Measurements from ENCODE around the gene RPS14. TPM values are rescaled to one million over a fixed set of nuclear protein-coding genes. Genes with fewer than 3 reads are reported as not detected.
A peak's percentile ranks its signal among the peaks of the same experiment; 100 is the strongest.

Gene RPS14
- total RNA-seq, result 2,567 and 2,587 TPM in 2 replicates

DNA sequence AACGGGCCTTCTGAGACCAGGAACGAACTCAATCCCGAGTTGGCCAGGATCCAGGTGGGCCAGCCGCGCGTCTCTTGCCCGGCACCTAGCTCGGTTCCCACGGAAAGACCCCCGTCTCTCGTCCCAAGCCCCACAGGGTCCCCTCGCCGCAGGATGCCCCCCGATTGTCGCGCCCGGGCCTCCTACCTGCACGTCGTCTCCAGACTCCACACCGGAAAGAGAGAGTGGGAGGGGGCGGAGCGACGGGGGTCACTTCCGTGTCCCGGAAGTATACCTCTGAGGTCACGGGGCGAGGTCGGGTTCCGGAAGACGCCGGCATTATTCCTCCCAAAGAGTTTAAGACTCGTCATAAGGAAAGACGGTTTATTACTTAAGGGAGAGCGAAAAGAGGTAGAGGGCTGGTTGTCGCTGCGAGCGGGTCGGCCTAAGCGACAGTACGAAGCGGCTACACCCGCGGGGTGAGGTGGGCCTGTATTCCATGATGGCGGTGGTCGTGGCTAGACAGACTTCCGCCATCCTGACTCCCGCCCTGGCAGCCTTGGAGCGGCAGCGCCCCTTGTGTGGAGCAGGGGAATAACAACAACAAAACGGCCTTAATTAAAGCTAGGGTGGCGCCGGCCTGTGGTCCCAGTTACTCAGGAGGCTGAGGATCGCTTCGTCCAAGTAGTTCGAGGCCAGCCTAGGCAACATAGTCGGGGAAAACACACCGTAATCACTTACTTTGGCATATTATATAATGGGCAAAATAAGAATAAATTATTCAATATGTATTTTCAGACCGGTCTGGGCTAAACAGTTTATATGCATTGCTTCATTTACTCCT lies at the start of gene RPS14:
RPS14 (minus strand) TSS at position 223 of the 823 bp plus-strand sequence. CDS start 2,006 bp downstream, outside the sequence.
- Mint-ChIP-seq H3K4me1 (peaks cover 24% of the 10 kb centered on the region), H3K4me3 (peak within 1 kb of the TSS; percentile 93)
- intact Hi-C loops (cut with micrococcal nuclease), result loop anchor here (1.0 to 10.0 kb wide), 6 partner anchors 10 to 703 kb away; partner anchors contain the start of genes HMGXB3, RBM22, TCOF1 and TIGD6

DNA sequence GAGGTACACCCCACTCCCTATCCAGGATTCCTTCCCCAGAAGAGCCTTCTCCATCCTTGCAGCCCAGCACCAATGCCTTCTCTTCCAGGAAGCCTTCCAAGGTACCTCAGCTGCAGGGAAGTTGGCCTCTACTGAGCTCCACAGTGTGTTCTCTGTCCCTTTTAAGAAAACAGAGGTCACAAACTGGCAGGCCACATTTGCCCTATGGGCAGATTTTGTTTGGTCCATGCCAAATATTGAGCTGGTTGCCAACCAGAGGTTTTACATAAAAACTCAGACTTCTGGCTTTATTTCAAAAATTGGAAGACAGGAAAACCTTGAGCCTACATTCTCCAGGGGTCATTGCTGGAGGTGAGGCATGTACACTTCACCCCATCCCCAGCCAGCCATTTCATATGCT lies 49.4 kb upstream of the RPS14 start:
- no peak overlapping the region for H3K4me3 Mint-ChIP-seq
- H3K4me1 Mint-ChIP-seq, result no peaks in the 10 kb centered on the region

More for the DNA sequence above, at the start of gene RPS14:
- Mint-ChIP-seq H3K27me3 (no peaks in the 10 kb centered on the region), H3K9me3 (no peaks in the 10 kb centered on the region), H3K27ac (peak within 1 kb of the TSS; percentile 97), H3K36me3 (ENCODE audit: low read depth) (peaks cover 49% of the 10 kb centered on the region)
- DNase-seq, result peak; percentile 98

DNA sequence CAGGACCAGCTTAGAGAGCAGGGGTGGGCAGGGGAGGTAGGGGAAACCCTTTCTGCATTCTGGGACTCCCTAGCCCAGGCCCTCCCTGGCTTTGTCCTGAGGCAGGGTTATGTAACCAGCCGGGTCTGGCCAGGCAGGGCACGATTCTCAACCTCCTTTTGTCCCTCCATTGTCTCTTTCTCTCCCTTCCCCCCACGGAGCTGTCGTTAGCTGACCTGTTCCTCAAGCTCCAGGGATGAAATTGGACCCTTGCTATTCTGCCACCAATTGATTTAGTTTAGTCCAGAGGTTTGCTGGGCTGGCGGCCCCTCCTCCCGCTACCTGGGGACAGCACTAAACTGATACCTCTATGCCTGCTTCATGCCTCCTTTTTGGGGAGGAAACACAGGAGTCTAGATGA lies 49.0 kb upstream of the RPS14 start:
- Mint-ChIP-seq H3K9me3 (no peaks in the 10 kb centered on the region), H3K27me3 (peaks cover 3% of the 10 kb centered on the region), H3K4me3 (no peak overlapping the region), H3K4me1 (no peaks in the 10 kb centered on the region), H3K27ac (no peak overlapping the region), H3K36me3 (ENCODE audit: low read depth) (no peaks in the 10 kb centered on the region)
- intact Hi-C loops (cut with micrococcal nuclease), result no loop called here
- no peak for DNase-seq

More for the DNA sequence above, 49.4 kb upstream of the RPS14 start:
- Mint-ChIP-seq H3K27ac (no peak overlapping the region), H3K9me3 (no peaks in the 10 kb centered on the region), H3K27me3 (peaks cover 3% of the 10 kb centered on the region), H3K36me3 (ENCODE audit: low read depth) (no peaks in the 10 kb centered on the region)
- no peak for DNase-seq
- intact Hi-C loops (cut with micrococcal nuclease), result no loop called here

DNA sequence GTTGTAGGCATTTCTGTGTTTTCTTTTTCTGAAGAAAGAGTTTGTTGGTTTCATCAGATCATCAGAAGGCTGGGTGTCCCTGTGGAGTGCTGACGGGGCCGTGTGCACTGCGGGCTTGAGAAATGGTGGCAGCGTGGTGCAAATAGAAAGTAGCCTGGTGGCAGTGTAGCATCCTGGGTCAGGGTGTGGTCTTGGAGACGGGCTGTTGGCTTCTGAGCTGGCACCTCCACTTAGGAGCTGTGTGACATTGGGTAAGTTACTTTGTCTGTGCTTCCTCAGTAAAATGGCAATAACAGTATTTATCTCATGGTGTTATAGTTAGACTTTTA lies 48.4 kb upstream of the RPS14 start:
- Mint-ChIP-seq H3K36me3 (ENCODE audit: low read depth) (no peaks in the 10 kb centered on the region), H3K4me3 (no peak overlapping the region), H3K9me3 (no peaks in the 10 kb centered on the region), H3K27ac (no peak overlapping the region), H3K4me1 (no peaks in the 10 kb centered on the region), H3K27me3 (peaks cover 3% of the 10 kb centered on the region)
- intact Hi-C loops (cut with micrococcal nuclease), result no loop called here
- no peak for DNase-seq

DNA sequence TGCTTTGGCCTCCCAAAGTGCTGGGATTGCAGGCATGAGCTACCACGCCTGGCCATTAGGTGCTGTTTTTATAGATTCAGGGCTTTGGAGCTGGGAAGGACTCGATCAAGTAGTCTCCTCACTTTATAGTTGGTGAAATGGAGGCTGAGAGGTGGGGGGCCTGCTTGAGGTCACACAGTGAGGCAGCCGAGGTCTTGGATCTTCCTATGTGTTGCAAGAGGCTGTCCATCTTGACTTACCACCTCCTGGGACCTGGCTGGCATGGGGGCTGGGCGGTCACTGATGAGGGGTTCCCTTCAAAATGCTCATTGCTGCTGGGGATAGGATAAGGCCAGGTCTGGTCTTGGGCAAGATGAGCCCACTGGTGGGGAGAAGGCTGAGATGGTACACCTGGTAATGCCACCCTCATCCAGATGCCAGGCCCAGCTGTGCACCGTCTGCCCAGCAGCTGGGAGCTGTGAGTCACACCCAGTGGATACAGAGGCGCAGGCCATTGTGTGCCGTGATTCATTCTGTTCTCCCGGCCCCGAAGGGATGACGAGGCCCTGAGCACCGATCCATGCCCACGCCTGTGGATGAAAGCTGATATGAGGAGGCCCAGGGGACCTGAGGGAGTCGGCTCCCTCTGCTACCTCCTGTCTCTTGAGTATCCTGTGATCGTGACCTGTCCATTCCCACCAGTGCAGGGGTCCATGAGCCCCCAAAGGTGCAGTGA lies 47.9 kb upstream of the RPS14 start:
- Mint-ChIP-seq H3K4me1 (no peaks in the 10 kb centered on the region), H3K36me3 (ENCODE audit: low read depth) (no peaks in the 10 kb centered on the region), H3K27me3 (peaks cover 3% of the 10 kb centered on the region), H3K9me3 (no peaks in the 10 kb centered on the region), H3K27ac (no peak overlapping the region), H3K4me3 (no peak overlapping the region)
- DNase-seq, result no peak
- intact Hi-C loops (cut with micrococcal nuclease), result no loop called here

DNA sequence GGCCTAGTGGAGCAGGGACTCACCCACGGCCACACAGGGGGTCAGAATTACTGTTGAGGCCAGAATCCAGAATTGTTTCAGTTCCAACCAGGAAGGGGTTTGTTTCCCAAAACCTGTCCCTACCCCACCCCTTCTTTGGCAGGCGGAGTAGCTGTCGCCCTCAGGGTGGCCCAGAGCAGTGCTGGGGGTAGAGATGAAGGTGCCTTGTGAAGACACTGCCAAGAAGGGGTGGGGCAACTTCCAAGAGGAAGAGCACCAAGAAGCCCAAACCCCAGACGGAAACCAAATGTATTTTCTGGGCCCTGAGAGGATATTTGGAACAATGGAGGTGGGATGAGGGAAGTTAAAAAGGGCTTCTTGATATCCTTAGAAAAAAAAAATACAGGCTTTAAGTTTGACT lies 47.0 kb upstream of the RPS14 start:
- no peaks in the 10 kb centered on the region for H3K4me1 Mint-ChIP-seq
- intact Hi-C loops (cut with micrococcal nuclease), result no loop called here
- no peaks in the 10 kb centered on the region for H3K36me3 Mint-ChIP-seq (ENCODE audit: low read depth)
- no peak for DNase-seq
- no peak overlapping the region for H3K4me3 Mint-ChIP-seq
- no peaks in the 10 kb centered on the region for H3K9me3 Mint-ChIP-seq
- no peak overlapping the region for H3K27ac Mint-ChIP-seq
- H3K27me3 Mint-ChIP-seq, result no peaks in the 10 kb centered on the region

DNA sequence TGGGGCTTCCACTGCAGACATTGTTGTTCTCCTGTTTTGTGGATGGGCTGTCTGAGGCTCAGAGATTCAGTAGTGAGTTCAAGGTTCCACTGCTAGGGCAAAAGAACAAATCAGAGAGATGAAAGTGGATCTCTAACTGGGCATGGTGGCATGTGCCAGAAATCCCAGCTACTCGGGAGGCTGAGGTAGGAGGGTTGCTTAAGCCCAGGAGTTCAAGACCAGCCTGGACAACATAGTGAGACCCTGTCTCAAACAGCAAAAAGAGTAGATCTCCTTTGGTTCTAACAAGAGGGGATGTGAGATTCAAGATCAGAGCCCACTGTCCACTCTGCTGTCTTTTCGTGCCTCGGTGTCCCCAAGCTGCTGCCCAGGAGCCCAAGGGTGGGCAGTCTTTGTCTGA lies 46.6 kb upstream of the RPS14 start:
- DNase-seq, result no peak
- Mint-ChIP-seq H3K9me3 (no peaks in the 10 kb centered on the region), H3K4me1 (no peaks in the 10 kb centered on the region), H3K36me3 (ENCODE audit: low read depth) (no peaks in the 10 kb centered on the region), H3K4me3 (no peak overlapping the region), H3K27me3 (no peaks in the 10 kb centered on the region), H3K27ac (no peak overlapping the region)
- intact Hi-C loops (cut with micrococcal nuclease), result no loop called here

DNA sequence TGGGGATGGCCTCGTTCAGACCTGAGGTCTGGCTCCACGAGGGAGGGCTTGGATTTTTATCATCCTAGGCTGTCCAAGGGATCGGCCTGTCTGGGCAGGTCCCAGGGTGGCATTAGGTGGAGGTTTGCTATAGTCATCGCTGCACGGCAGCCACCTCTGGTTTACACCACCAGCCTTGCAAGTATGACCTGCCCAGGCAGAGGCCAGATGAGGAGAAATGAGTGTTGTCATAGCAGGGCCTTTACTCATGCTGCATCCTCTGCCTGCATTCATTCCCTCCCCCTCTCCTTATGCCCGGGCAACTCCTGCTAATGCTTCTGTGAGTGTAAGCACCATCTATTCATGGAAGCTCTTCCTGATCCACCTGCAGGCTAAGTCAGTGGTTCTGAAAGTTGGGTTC lies 43.1 kb upstream of the RPS14 start:
- intact Hi-C loops (cut with micrococcal nuclease), result no loop called here
- Mint-ChIP-seq H3K27me3 (peaks cover 2% of the 10 kb centered on the region), H3K27ac (no peak overlapping the region), H3K9me3 (no peaks in the 10 kb centered on the region), H3K4me1 (no peaks in the 10 kb centered on the region), H3K4me3 (no peak overlapping the region), H3K36me3 (ENCODE audit: low read depth) (no peaks in the 10 kb centered on the region)
- no peak for DNase-seq

DNA sequence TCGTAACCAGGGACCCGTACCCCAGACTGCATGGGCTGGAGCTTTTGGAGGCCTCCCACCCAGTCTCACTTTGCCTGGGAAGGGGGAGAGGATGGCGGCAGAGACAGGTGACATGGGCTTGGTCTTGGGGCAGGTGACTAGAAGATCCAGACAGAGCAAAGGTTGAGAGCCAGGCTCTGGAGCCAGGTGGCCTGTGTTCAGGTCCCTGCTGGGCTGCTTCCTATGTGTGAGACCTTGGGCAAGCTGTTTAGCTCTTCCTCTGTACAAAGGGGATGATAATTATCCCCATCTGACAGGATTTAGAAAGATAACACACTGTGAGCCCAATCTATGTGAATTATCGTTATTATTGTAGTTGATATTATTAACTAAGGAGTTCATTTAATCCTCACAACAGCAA lies 42.3 kb upstream of the RPS14 start:
- H3K27ac Mint-ChIP-seq, result no peak overlapping the region
- no peaks in the 10 kb centered on the region for H3K9me3 Mint-ChIP-seq
- no peak overlapping the region for H3K4me3 Mint-ChIP-seq
- intact Hi-C loops (cut with micrococcal nuclease), result no loop called here
- peaks cover 9% of the 10 kb centered on the region for H3K27me3 Mint-ChIP-seq
- no peak for DNase-seq
- no peaks in the 10 kb centered on the region for H3K36me3 Mint-ChIP-seq (ENCODE audit: low read depth)
- peaks cover 5% of the 10 kb centered on the region for H3K4me1 Mint-ChIP-seq

DNA sequence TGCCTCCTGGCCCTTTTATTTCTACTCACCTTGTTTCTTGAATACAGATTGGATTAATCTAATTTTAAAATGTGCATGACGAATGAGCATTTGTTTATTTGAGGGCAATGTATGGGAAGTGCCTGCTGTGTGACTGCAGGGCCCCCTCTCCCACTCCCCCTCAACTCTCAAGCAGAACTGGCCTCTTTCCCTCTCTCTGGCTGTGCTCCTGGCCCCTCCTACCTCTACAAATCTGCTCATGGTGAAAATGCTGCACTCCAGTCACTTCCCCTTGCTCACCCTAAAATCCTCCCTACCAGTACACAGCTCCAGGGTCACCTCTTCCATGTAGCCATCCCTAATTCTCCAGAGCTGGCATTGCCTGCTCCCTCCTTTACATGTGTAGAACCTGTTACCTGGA lies 41.2 kb upstream of the RPS14 start:
- no peak overlapping the region for H3K27ac Mint-ChIP-seq
- no peak overlapping the region for H3K4me3 Mint-ChIP-seq
- no peaks in the 10 kb centered on the region for H3K36me3 Mint-ChIP-seq (ENCODE audit: low read depth)
- peaks cover 5% of the 10 kb centered on the region for H3K4me1 Mint-ChIP-seq
- intact Hi-C loops (cut with micrococcal nuclease), result no loop called here
- no peaks in the 10 kb centered on the region for H3K9me3 Mint-ChIP-seq
- DNase-seq, result no peak
- H3K27me3 Mint-ChIP-seq, result peaks cover 9% of the 10 kb centered on the region

DNA sequence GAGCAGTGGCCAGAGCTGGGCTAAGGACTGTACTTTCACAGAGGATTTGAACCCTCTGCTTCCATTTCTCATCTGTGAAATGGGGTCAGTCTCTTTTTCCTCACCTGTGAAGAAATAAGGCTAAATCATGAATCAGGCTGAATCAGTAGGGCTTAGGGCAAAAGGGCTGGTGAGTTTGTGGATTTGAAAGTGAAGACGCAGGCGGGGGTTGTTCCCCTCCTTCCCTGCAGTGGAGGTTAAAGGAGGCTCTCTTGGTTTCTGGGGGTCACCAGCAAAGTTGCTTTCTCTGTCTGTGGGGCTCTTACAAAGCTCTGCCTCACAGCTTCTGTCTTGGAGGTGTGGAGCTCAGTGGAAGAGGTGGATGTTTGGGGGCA lies 40.7 kb upstream of the RPS14 start:
- H3K36me3 Mint-ChIP-seq (ENCODE audit: low read depth), result no peaks in the 10 kb centered on the region
- no peaks in the 10 kb centered on the region for H3K9me3 Mint-ChIP-seq
- H3K27ac Mint-ChIP-seq, result no peak overlapping the region
- peaks cover 5% of the 10 kb centered on the region for H3K4me1 Mint-ChIP-seq
- no peak overlapping the region for H3K4me3 Mint-ChIP-seq
- intact Hi-C loops (cut with micrococcal nuclease), result no loop called here
- H3K27me3 Mint-ChIP-seq, result peaks cover 9% of the 10 kb centered on the region
- DNase-seq, result no peak

DNA sequence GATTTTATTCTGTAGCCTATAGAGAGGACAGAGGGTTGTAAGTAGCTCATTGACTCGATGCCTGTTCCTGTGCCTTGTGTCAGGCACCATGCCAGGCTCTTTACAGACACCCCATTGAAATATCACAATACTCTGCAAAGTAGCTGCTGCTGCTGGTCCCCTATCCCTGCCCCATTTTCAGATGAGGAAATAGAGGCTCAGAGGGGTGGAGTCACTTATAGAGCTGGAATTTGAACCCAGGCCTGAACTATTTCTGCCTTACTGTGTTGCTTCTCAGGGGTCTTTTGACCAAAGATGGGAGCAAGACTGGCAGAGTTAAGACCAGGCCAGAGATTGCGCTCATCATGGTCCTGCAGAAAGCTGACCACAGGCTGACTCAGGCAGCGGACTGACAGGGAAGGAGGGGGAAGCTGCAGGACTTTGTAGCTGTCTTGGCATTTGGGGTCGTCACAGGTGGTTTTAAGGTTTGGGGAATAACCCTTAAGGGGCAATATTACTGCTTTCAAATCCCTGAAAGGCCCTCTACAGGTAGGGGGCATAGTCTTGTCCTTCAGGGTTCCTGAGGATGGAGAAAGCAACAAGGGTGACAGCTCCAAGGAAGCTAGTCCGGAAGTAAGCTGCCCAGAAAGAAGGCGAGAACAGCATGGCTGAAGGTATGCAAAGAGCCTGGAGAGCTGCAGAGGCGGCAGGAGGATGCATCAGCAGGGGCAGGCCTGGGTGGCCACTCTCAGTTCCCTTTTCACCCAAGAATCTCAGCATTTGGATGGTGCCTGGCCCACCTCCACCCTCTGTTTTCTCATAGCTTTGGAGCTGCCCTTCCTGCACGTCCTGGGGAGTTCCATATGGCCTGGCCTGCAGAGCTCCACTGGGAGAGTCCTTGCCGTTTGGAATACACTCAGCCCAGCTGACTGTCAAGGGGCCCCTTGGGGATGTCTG lies 40.1 kb upstream of the RPS14 start:
- DNase-seq, result no peak
- intact Hi-C loops (cut with micrococcal nuclease), result no loop called here
- Mint-ChIP-seq H3K4me1 (peaks cover 5% of the 10 kb centered on the region), H3K27ac (no peak overlapping the region), H3K27me3 (peaks cover 15% of the 10 kb centered on the region), H3K36me3 (ENCODE audit: low read depth) (no peaks in the 10 kb centered on the region), H3K4me3 (no peak overlapping the region), H3K9me3 (no peaks in the 10 kb centered on the region)

DNA sequence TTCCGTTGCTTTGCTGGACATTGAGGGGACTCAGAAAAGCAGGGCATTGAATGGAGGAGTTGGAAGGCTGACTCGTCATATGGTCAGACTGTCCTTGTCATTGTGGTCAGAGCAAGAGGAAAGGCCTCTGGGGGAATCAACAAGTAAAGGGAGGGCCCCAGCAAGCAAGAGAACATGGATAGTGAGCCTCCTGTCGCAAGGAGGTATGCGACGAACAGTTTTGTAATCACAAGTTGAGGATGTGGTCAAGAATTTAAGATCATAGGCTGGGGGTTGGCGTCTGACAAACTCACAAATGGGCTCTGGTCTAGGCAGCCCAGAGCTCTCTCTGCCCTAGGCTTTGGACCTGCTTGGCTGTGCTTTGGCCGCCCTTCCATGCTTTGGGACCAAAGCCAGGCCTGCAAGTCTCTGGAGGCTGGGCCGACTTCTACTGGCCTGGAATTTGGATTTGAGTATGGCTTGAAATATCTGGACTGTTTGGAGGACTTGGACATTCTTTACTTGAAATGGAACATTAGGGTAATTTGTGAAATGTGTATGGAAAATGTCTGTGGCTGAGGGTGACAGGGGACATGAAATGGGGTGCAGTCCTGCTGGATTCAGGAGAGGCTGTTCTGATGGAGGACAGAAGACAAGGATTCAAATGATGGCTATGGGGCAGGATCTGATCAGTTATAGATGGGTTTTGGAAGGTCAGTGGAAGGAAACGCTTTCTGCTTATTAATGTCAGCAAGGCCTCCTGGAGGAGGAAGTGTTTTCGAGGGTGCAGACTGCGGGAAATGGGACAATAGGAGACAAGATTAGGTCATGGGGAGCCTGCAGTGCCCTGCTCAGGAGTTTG lies 39.2 kb upstream of the RPS14 start:
- Mint-ChIP-seq H3K27me3 (peaks cover 15% of the 10 kb centered on the region), H3K4me3 (no peak overlapping the region), H3K27ac (no peak overlapping the region), H3K9me3 (no peaks in the 10 kb centered on the region), H3K4me1 (peaks cover 5% of the 10 kb centered on the region), H3K36me3 (ENCODE audit: low read depth) (no peaks in the 10 kb centered on the region)
- intact Hi-C loops (cut with micrococcal nuclease), result no loop called here
- no peak for DNase-seq

Measured in activated CD4-positive, alpha-beta T cell treated with anti-CD3 and anti-CD28 coated beads, Interleukin-2, amount 10 ng/mL, durations not matched to agents 24 days and 14 days (primary cell).